Measurements from ENCODE around the gene INHBB.

Gene INHBB

DNA sequence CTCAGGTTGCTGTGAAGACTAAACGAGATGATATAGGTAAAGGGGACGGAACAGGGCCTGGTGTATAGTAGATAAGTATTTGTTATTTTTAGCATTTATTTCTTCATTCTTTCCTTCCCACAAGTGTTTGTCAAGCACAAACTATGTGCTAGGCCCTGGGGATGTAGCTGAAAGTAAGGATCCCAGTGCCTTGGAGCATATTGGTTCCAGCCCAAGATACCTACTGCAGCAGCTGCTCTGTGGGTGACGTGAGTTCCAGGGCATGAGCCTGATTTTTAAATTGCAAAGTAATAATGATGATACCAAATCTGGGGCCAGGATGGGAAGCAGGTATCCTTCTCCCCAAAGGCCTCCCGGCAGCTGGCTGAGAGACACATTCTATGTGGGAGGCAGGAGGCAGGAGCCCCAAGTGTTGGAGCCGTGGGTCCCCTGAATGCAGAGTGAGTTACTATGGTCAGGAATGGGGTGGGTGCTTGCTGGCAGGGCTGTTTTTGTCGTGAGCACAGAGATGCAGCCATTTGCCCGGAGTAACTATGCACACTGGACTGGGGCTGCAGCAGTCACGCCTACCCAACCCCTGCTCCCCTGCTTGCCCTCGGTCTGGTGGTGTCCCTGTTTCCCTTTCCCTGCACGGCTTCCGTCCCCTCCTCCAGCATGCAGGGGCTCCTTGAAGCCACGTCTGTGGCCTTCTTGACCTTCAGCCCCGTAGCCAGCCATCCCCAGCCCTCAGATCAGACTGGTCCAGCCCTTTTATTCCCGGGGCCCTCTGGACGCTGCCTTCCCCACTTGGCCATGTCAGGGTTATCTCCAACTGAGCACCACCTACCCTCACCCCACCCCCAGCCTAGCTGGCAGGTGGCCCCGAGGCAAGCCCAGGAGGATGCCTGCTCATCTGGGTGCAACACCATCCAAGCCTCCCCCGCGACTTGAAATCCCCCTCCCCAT is 52.4 kb downstream of the INHBB start:
- no peak for DNase-seq (ENCODE audit: low read depth)

DNA sequence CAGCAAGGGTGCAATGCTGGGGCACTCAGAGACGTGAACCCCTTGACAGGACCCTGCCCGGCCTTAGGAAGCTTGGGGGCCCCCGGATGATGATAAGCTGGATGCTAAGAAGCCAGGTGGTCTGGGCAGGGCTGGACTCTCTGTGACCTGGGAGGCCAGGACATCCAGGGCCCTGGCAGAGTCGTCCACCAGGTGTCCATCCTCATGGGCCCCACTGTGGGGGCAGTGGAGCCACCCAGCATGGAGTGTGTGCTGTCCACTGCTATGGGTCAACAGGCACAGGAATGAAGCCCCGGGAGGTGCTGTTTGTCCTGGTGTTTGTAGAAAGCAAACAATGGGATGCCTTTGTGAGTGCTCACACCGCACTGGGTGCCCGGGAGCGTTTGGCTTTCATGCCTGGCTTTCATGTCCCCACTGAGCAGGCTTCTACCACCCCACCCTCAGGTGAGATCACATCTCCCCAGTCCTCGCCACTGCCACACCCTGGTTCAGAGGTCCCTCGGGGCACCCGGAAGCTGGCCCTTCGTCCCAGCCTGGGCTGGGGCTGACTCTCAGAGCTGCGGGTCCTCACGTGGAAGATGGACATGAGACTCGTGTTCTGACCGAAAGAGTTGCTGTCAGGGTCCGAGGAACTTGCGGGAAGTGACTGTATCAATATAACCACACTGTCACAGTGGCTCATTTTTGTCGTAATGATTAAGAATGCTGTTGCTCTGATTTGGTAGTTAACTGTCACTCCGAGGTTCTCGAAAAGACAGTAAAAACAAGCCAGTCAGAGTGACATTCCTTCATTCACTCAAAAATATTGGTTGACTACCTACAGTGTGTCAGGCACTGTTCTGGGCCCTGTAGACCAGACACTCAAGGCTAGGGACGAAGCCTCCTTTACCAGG is 53.3 kb downstream of the INHBB start:
- no peak for DNase-seq (ENCODE audit: low read depth)

DNA sequence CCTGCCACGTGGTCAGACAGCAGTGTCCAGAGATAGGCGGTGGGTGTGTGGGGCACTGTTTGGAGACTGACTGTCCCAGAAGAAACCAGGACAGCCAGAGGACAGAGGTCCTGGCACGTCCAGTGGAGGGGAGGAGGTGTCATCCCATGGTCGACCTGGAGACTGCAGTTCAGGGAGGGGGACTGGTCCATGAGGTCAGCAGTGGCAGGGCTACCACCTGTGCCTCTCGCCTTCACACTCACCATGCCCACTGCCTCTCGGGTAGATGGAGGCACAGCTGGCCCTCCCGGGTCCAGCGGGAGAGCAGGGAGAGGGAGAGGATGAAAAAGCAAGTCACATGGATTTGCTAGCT is 53.9 kb downstream of the INHBB start:
- DNase-seq (ENCODE audit: low read depth) = no peak

DNA sequence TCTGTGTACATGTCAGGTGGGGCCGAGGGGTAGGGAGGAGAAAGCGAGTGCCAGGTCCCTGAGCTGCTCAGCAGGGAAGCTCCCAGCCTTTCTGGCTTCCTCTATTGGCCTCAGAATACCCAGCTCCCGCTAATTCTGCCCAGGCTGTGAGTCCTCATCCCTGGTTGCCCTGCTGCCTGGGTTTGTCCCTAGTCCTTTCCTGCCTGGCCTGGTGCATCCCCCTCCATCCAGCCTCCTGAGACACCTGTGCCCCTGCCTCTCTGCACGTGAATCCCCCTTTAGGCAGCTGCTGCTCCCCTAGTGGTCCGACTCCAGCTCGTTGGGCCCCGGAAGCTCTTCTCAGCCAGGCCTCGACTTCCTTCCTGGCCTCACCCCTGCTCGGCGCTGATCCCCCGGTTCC is 54.6 kb downstream of the INHBB start:
- no peak for DNase-seq (ENCODE audit: low read depth)
